Stimulated activated CD8-positive, alpha-beta memory T cell treated with anti-CD3 and anti-CD28 coated beads, Interleukin-12 subunit alpha, Interleukin-12 subunit beta, amount 100 ng/mL, for 24 hours (primary cell): Measurements from ENCODE around the gene DPPA2.
"Not testable (repeated sequence)": the region's sequence is repeated elsewhere in the genome, so short reads cannot be mapped to it uniquely, and the experiment has no call there.

ENCODE experiments used
- DNase-seq: peaks from one replicate; pipeline ENCODE4 v3.0.0-alpha.2; 2020; ENCODE audit errors: extremely low read depth

Gene DPPA2, protein sequence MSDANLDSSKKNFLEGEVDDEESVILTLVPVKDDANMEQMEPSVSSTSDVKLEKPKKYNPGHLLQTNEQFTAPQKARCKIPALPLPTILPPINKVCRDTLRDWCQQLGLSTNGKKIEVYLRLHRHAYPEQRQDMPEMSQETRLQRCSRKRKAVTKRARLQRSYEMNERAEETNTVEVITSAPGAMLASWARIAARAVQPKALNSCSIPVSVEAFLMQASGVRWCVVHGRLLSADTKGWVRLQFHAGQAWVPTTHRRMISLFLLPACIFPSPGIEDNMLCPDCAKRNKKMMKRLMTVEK

DNA sequence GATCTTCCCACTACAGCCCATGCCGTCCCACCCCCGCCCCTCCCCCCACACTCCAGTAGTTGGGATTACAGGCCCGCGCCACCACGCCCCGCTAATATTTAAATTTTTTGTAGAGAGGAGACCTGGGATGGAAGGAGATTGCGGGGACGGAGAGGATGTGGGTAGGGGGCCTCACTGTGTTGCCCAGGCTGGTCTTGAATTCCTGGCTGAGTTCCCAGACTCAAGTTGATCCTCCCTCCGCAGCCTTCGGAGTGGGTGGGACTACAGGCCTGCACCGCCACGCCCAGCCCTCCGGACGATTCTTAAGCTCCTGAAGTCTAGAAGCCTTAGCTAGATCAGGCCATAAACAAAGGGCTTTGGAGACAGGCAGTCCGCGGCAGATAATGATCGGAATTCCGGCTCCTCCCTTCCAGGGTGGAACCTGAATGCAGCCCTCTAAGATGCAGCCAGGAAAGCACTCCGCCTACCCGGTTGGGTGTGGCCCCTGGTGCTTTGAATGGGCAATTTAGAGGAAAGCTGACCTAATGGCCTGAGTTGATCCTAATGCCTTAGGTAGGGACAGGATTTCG is at the start of gene DPPA2:
Gene DPPA2 (minus strand): TSS at position 356 of the 569 bp plus-strand sequence. CDS start 1,975 bp downstream, outside the sequence.
- no peak for DNase-seq

DNA sequence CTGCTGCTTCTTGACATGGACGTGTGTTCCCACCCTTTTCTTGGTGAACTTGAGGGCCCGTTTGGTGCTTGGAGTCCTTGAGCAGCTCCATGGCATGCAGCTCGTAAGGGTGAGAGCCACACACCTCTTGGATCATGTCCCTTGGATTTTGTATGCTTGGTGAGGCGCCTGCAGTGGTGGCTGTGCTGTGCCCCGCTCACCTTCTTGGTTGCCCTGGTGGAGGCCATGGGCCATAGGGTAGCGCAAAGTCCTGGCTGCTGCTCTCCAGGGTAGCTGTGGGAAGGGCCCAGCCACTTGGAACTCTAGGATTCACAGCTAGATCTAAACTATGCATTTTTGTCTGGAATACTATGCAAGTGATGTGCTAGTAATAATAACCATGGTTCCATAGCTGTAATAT is 47.8 kb upstream of the DPPA2 start:
- no peak for DNase-seq

DNA sequence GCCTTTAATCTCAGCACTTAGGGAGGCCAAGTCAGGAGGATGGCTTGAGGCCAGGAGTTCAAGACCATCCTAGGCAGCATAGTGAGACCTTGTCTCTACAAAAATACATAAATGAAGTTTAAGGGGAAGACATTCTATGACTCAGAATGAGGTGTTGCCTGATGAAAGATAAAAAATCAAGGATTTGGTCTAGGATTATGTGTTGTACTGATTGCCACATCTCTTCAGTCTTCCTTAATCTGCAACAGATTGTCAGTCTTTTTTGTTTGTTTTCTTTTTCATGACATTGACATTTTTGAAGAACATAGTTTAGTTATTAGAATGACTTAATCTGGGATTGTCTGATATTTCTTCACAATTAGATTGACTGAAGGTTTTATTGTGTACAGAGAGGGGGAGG is 47.3 kb upstream of the DPPA2 start:
- no peak for DNase-seq

DNA sequence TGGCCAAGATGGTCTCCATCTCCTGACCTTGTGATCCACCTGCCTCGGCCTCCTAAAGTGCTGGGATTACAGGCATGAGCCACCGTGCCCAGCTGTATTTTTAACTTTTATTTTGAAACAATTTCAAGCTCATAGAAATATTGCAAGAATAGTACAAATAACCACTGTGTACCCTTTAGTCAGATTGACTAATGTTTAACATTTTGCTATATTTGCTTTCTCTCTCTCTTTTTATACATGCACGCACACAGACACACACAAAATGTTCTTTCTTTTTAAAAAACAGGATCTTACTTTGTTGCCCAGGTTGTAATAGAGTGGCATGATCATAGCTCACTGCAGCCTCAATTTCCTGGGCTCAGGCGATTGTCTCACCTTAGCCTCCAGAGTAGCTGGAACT is 46.5 kb upstream of the DPPA2 start:
- no peak for DNase-seq

DNA sequence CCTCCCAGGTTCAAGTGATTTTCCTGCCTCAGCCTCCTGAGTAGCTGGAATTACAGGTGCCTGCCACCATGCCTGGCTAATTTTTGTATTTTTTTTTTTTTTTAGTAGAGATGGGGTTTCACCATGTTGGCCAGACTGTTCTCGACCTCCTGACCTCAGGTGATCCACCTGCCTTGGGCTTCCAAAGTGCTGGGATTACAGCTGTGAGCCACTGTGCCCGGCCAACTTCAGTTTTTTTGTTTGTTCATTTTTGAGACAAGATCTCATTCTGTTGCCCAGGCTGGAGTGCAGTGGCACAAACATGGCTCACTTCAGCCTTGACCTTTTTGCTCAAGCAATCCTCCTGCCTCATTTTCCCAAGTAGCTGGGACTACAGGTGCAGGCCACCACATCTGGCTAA is 42.5 kb upstream of the DPPA2 start:
- DNase-seq, result not testable (repeated sequence)

DNA sequence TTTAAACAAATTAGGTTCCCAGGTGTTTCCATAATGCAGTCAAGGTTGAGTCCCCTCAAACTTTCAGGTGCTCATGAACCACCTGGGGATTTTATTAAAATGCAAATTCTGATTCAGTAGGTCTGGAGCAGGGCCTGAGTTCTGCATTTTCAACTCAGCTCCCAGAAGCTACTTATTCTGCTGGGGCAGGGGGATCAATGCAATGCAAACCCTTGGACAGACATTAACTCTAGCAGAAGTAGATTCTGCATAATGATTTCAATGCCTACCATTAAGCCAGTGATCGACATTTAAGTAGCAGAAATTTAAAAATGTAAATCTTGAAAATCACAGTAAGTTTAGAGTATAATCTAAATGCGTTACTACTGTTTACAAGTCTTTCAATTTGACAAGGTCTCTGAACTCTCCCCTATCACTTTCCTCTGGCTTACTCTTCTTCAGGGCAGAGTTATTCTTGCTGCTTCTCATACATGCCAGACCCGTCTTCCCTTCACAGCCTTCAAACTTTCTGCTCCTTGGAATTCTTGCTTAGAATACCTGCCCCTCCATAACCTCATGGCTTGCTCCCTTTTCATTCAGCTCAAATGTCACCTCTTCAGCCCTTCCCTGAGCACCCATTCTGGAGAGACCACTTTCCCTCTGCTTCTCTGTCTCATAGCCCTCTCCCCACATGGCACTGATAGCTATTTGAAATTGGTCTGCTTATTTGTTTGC is 40.3 kb upstream of the DPPA2 start:
- DNase-seq, result no peak

DNA sequence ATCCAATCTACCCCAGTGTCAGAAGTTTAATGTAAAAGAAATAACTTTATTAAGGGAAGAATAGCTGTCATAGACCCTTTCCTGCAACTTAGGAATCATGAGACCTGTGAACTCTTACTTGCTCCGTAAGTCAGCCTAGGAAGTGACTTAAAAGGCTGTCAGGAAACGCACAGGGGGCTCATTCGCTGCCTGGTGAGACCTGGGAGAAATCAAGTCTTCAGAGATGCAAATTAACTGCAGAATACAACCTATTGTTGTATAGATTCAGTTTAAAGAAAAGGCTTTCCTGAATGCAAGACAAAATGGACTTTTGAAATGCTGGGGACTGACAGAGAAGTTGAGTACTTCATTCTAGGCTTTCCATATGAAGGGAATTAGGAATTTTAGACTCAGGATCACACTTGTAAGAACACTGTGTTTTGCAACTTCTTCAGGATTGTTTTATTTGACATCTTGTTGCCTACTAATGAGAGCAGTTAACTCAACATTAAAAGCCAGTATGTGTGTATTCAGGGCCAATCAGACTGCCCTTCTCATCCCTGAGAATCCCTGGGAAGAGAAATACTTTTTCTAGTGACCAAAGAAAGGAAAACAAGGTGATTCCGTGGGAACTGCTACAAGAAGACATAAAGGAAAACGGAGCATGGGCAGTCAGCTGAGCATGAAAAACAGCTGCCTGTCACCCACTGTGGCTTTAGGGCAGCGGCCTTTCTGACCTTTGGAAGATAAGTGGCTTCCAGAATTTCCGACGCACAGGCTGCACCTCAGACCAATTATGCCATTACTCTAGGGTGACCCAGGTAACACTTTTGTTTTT is 39.5 kb upstream of the DPPA2 start:
- no peak for DNase-seq

DNA sequence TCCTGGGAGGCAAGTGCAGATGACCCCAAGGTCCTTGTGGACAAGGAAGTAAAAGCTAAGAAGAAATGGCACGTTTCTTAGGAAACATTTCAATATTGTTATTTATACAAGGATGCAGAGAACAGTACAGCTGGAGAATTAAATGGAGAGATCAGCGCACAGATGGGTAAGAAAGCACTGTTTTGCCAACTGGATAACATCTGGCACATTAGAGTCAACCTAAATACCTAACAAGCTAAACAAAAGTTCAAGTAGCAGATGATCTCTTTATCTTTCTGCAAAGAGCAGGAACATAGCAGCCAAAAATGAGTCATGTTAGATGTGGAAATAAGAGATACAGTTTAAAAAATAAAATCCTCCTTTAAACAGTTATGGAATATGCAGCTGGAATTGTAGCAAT is 36.7 kb upstream of the DPPA2 start:
- no peak for DNase-seq

DNA sequence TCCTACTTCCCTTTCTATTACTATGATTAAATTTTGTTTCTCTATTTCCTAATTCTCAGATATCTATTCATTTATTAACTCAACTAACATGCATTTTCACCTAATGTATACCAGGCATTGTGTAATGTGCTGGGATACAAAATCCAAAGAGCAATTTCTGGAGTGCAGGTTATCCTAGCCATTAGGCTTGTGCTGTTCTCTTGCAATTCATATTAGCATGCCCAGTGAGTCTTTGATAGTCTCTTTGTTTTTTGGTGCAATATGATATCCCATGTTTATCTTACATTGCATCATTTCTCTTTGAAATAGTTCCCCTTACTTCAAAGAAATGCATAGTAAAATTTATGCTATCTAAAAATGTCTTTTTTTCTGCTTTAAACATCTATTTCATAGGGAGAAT is 34.9 kb upstream of the DPPA2 start:
- no peak for DNase-seq

DNA sequence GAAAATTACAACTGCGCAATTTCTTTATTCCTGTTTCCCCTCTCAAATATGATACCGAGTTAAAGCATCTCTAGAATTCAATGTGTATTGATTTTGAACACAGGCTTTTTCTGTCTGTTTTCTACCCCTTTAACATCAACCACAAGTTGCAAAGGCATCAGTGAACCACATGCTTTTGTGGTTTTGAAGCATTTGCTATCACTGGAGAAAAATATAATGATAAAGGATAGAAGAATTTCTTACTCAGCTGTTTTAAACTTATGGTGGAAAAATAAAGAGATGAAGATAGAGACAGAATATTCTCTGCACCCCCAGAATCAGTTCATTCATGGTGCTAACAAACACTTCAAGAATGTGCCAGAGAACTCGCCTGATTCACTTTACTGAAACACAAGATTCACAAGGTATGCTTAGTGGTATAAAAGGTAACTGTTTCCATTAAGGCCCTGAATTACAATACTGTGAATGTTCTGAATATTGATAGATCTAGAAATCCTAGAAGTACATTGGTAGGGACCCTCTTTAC is 30.5 kb upstream of the DPPA2 start:
- DNase-seq, result no peak

DNA sequence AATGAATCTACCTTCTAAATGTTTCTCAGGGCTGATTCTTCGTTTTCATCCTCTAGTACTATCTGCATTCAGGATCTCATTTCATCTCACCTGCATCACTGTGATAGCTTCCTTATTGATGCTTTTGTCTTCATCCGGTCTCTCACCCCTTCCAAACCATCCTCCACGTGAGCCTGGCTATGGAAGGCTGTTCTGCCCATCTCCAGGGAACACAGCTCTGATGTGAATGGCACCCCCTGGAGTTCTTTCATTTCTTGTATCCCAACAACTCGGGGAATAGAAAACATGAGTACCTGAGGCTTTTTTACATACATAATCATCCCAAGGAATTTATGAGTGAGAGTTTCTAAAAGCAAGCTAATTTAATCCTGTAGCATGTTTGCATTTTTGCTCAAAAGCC is 29.8 kb upstream of the DPPA2 start:
- no peak for DNase-seq

DNA sequence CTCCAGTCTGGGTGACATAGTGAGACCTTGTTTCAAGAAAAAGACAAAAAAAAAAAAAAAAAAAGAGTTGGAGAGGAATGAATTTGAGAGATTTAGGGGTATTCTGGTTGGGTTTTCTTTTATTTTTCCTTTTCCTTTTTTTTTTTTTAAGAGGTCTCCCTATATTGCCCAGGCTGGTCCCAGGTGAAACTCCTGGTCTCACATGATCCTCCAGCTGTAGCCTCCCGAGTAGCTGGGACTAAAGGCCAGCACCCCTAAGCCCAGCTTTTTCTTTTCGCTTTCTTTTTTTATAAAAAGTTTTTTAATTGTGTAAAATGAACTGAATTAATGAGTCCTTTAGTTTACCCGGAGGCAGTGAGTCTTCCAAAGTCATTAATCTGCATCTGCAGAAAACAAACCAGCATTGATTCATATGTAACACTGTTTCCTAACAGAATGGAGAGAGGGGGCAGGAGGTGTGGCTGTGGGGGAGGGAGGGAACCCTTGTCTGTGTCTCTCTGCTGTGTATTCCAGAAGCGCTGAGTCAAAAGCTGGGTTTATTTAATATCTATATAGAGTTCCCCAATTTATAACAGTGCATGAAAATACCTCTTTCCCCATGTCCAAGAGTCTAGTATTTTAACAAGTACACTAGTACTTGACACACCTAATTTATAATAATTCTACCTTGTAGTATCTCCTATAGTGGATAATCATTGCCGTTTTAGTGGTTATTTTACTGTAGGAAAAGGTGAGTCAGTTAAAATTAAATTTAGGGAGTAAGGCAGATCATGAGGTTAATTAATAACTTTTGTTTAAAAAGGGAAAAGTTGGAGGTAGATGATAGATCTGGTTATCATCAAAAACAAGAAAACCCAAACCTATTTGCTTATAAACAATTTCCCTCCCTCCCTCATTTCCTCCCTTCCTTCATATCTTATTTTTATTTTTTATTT is 23.7 kb upstream of the DPPA2 start:
- DNase-seq, result no peak

DNA sequence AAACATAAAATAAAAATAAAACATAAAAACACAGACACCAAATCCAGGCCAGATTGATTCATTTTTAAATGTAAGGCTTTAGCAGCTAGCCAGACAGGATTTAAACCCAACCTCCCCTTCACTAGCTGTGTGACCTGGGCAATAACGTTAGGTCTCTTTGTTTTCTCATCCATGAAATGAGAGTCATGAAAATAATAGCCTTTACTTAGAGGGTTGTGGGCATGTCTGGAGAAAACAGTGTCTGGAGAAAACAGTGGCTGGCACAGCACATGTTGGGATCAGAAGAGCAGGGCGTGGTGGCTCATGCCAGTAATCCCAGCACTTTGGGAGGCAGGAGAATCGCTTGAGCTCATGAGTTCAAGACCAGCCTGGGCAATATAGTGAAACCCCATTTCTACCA is 22.9 kb upstream of the DPPA2 start:
- no peak for DNase-seq

DNA sequence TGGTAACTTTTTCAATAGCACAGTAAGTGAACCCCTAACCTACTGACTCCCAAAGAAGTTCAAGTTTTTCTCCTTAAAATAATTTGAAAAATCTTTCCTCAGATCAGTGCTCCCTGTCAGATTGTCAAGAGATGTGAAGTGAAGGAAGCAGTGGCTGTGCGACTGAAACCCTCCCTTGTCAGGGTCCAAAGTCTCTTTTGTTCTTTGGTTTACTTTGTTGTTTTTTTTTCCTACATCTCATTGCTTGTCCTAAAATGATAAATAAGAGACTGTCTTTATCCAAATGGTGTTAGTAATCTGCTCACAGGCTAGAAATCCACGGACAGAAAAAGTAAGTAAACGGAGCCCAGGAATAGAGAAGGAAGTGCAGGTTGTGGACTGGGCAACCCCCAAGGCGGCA is 22.0 kb upstream of the DPPA2 start:
- no peak for DNase-seq

DNA sequence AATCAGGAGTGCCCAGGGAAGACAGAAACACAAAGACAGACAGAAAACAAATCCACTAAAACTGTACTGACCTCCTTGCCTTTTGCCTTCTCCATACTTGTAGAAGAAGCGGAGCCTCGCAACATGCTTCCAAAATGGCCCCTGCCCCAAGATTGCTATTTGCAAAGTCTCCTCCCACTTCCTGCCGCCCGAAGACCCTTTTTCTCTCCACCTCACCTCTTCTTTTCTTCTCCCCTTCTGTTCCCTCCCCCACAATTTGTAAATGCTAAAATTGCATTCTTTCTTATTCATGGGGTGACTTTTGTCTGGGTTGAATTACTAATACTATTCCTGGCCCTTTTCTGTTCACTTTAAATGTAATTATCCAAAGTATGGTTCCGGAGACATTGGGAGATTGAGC is 21.1 kb upstream of the DPPA2 start, which contains the start of gene DPPA4:
Gene DPPA4 (minus strand): TSS at position 154 of the 400 bp plus-strand sequence. CDS start 29 bp downstream, at position 125.
- no peak for DNase-seq

DNA sequence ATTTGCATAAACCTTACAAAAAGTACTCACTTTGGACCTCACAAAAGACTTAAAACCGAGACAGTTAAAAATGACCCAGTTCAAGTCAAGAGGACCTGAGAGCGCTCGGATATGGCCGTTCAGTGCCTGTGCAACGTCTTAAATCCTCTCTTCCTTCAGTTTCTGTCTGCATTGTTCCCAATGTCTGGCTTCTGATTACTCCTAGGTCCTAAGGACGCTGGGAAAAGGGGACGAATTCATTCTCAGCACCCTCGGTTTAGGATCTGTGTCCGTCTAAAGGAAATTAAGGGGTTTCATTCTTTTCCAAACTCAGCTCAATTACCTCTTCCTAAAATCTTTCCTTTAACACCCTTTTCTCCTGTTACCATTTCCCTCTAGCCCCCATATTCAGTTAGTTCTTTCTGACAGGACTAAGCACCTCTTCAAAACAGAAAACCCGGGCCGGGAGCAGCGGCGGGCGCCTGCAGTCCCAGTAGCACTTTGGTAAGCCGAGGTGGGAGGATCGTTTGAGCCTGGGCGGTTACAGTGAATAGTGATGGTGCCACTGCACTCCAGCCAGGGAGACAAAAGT is 20.1 kb upstream of the DPPA2 start:
- DNase-seq, result no peak

DNA sequence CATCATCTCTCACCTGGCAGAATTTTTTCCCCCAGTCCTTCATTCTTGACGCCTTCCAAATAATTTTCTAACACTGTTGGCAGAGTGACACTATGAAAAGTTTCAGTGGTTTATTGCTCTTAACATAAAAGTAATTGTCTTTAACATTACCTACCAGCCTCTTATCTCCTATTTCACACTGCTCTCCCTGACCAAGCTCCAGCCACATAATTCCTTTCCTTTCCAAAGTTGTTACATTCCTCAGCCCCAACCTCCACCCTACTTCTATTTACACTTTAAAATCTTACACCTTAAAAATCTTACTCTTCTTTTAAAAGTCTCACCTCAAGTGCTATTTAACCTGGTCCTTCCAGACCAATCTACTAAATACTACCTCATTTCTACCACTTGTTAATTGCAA is 18.3 kb upstream of the DPPA2 start:
- no peak for DNase-seq

DNA sequence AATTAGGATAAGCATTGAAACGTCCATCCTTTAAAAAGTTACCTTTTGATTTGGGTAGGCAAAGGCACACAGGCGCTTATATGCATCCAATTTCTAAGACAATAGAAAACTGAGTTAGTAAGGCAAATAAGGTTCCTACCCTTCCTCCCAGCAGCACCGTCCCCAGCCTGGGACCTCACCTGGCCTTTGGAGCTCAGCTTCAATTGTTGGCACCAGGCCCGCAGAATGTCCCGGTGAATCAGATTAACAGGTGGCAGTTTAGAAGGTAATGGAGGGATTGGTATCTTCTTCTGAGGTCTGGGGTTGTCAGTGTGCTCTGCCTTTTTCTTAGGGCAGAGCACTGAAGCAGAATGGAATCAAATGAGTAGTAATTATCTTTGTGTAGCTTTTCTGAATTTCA is 15.4 kb upstream of the DPPA2 start:
- no peak for DNase-seq

DNA sequence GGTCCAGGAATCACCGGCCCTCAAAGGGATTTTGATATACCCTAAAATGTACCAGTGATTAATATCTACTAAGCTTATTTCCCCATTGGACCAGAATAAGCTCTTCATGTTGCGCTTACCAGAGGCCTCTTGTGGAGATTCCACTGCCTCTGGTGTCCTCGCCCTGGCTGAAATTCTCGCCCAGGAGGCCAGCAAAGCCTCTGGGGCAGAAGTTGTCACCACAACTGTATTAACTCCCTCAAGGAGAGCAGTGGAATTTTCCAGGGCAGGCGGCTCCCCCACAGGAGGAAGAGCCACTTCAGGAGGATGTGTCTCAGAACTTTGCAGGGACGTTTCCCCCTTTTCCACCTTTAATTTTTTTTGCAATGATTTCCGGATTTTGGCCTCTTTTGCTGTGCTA is 14.1 kb upstream of the DPPA2 start:
- no peak for DNase-seq

DNA sequence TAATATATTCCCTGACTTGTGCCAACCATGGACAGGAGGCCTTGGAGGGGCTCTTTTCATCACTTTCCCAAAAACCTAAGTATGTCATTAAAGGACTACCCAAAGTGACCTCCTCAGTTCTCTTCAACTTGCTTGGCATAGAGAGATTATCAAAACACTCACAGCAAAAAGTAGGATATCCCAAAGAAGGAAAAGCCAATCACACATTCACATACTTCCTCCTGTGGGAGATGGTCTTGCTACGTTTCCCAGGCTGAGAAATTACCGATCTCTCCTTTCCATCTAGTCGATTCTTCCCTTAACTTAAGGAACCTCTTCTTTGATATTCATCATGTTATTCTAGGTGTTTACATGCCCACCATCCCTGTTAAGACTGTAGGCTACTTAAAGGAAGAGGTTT is 11.9 kb upstream of the DPPA2 start:
- DNase-seq, result no peak

DNA sequence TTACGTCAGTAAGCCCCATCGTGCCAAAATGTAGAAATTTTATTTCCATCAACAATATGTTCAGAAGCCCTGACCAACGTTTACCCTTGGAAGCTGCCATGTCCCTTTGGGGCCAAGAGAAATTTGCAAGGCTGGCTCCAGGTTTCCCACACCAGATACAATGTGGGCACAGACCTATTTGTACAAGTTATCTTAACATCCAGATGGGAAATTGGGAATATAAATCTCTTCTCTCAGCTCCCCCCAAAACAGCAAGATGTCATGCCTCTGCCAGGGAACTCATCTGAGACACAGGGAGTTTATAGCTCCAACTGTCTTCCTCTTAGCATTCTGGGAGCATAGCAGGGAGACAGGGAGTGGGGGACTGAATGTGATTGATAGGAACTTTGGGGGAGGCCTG is 9.3 kb upstream of the DPPA2 start:
- DNase-seq, result no peak
